IMR-90 (cell line): ENCODE data around the gene FARSB. TPM values are rescaled to one million over a fixed set of nuclear protein-coding genes. Genes with fewer than 3 reads are reported as not detected.

Experiments
- ATAC-seq: fragments of 200-7000 bp; cut with Tn5 transposase; 2 replicates; pipeline ENCODE4 v1.9.1; 2020; ENCODE audit warnings: low read depth, mild to moderate bottlenecking, moderate library complexity
- BruUV-seq: library from RNA; stranded (reverse); fragments of 400-500 nt; replicated peaks from 2 replicates; lab custom pipeline; 2021; lab: Mats Ljungman, UMichigan
- CTCF ChIA-PET: fragments of 300-600 bp; formaldehyde crosslinking; extraction: SDS; loops from one replicate; lab custom pipeline; 2021; ENCODE audit warnings: antibody characterized with exemption; lab: Yijun Ruan, JAX
- POLR2A ChIA-PET: fragments of 300-600 bp; sonication (Branson Sonifier 250); formaldehyde crosslinking; loops from one replicate; lab custom pipeline; 2022; ENCODE audit warnings: antibody characterized with exemption; ENCODE audit not compliant: unreplicated experiment; lab: Charles Lee
- DNase-seq: peaks from one replicate; pipeline ENCODE4 v3.0.0; 2013
- H2AFZ ChIP-seq: replicated peaks from 2 replicates; pipeline ENCODE3; 2013; ENCODE audit warnings: low read length, mild to moderate bottlenecking; ENCODE audit not compliant: poor library complexity
- H2AK5ac ChIP-seq: 2 replicates; pipeline ENCODE4 v1.6.1; 2013; ENCODE audit warnings: low read depth, low read length, inconsistent platforms
- H2AK9ac ChIP-seq: replicated peaks from 2 replicates; pipeline ENCODE3; 2013; ENCODE audit warnings: mild to moderate bottlenecking, low read depth, low read length, moderate library complexity; ENCODE audit not compliant: poor library complexity
- H2BK120ac ChIP-seq: 2 replicates; pipeline ENCODE4 v1.6.1; 2013; ENCODE audit warnings: low read depth, low read length, inconsistent platforms
- H2BK15ac ChIP-seq: 3 replicates; pipeline ENCODE4 v1.6.1; 2013; ENCODE audit warnings: low read depth, low read length, inconsistent platforms
- H2BK20ac ChIP-seq: 2 replicates; pipeline ENCODE4 v1.6.1; 2013; ENCODE audit warnings: low read depth, mild to moderate bottlenecking, inconsistent platforms, low read length, moderate library complexity
- H2BK5ac ChIP-seq: 2 replicates; pipeline ENCODE4 v1.6.1; 2013; ENCODE audit warnings: mild to moderate bottlenecking, low read depth, low read length, inconsistent platforms; ENCODE audit not compliant: poor library complexity, severe bottlenecking
- H3K14ac ChIP-seq: replicated peaks from 2 replicates; pipeline ENCODE4 v1.6.1; 2013; ENCODE audit warnings: low read depth, low read length, inconsistent platforms
- H3K18ac ChIP-seq: 2 replicates; pipeline ENCODE4 v1.6.1; 2013; ENCODE audit warnings: low read depth, low read length, control low read depth
- H3K23ac ChIP-seq: 2 replicates; pipeline ENCODE4 v1.6.1; 2013; ENCODE audit warnings: low read depth, low read length, inconsistent platforms
- H3K27ac ChIP-seq: 2 replicates; pipeline ENCODE4 v1.5.1; 2013; ENCODE audit warnings: mild to moderate bottlenecking, control low read depth, low read length; ENCODE audit not compliant: insufficient read depth
- H3K27me3 ChIP-seq: 2 replicates; pipeline ENCODE4 v1.6.1; 2013; ENCODE audit warnings: low read length; ENCODE audit not compliant: control insufficient read depth, insufficient read depth
- H3K36me3 ChIP-seq: 2 replicates; pipeline ENCODE4 v1.6.1; 2013; ENCODE audit warnings: low read length, mixed read lengths; ENCODE audit not compliant: control insufficient read depth, insufficient read depth
- H3K4ac ChIP-seq: 2 replicates; pipeline ENCODE4 v1.6.1; 2013; ENCODE audit warnings: low read depth, low read length, inconsistent platforms
- H3K4me1 ChIP-seq: 2 replicates; pipeline ENCODE4 v1.6.1; 2013; ENCODE audit warnings: low read length, mixed read lengths; ENCODE audit not compliant: control insufficient read depth, insufficient read depth
- H3K4me2 ChIP-seq: 2 replicates; pipeline ENCODE4 v1.6.1; 2013; ENCODE audit warnings: low read depth, mild to moderate bottlenecking, control low read depth, low read length, moderate library complexity
- H3K4me3 ChIP-seq: 2 replicates; pipeline ENCODE4 v1.5.1; 2013; ENCODE audit warnings: low read depth, mild to moderate bottlenecking, control low read depth, low read length, moderate library complexity; ENCODE audit not compliant: insufficient read depth
- H3K56ac ChIP-seq: 2 replicates; pipeline ENCODE4 v1.6.1; 2013; ENCODE audit warnings: low read length, inconsistent platforms; ENCODE audit not compliant: insufficient read depth; ENCODE audit errors: extremely low read depth
- H3K79me1 ChIP-seq, 2 experiments: 2 replicates each; pipeline ENCODE4 v1.6.1; 2013; ENCODE audit warnings: low read length in 2 of 2, inconsistent platforms in 1 of 2, low read depth in 1 of 2
- H3K9ac ChIP-seq: 2 replicates; pipeline ENCODE4 v1.6.1; 2013; ENCODE audit warnings: low read depth, low read length, control low read depth
- H3K9me1 ChIP-seq: 2 replicates; pipeline ENCODE4 v1.6.1; 2013; ENCODE audit warnings: low read length, inconsistent platforms; ENCODE audit not compliant: insufficient read depth
- H3K9me3 ChIP-seq: 2 replicates; pipeline ENCODE4 v1.6.1; 2013; ENCODE audit warnings: low read length; ENCODE audit not compliant: control insufficient read depth, insufficient read depth
- H4K20me1 ChIP-seq: 2 replicates; pipeline ENCODE4 v1.6.1; 2013; ENCODE audit warnings: low read length, inconsistent platforms; ENCODE audit not compliant: insufficient read depth
- H4K5ac ChIP-seq: 2 replicates; pipeline ENCODE4 v1.6.1; 2013; ENCODE audit warnings: mild to moderate bottlenecking, low read depth, low read length, control low read depth
- H4K8ac ChIP-seq, 2 experiments: 2 replicates each; pipeline ENCODE4 v1.6.1; 2013; ENCODE audit warnings: low read depth in 2 of 2, low read length in 2 of 2, control low read depth in 1 of 2, inconsistent platforms in 1 of 2
- H4K91ac ChIP-seq: 2 replicates; pipeline ENCODE4 v1.6.1; 2013; ENCODE audit warnings: low read depth, low read length, inconsistent platforms; ENCODE audit not compliant: insufficient read depth
- BHLHE40 ChIP-seq: fragments of 150-350 bp; IDR thresholded peaks from 2 replicates; pipeline ENCODE4 v1.6.1; 2016; ENCODE audit warnings: mild to moderate bottlenecking, low read depth, low read length
- CEBPB ChIP-seq: IDR thresholded peaks from 2 replicates; pipeline ENCODE4 v1.6.1; 2012; ENCODE audit warnings: low read depth, low read length, improper control_type of control experiment
- CHD1 ChIP-seq: IDR thresholded peaks from 2 replicates; pipeline ENCODE4 v1.6.1; 2012; ENCODE audit warnings: low read depth, low read length, improper control_type of control experiment
- FOS ChIP-seq: fragments of 150-350 bp; IDR thresholded peaks from 2 replicates; pipeline ENCODE4 v1.6.1; 2016; ENCODE audit warnings: low read depth, low read length
- MAFK ChIP-seq: IDR thresholded peaks from 2 replicates; pipeline ENCODE4 v1.6.1; 2012; ENCODE audit warnings: low read depth, low read length, improper control_type of control experiment
- MAZ ChIP-seq: IDR thresholded peaks from 2 replicates; pipeline ENCODE4 v1.6.1; 2012; ENCODE audit warnings: low read depth, mild to moderate bottlenecking, low read length, improper control_type of control experiment, moderate library complexity, borderline replicate concordance
- MXI1 ChIP-seq: IDR thresholded peaks from 2 replicates; pipeline ENCODE4 v1.6.1; 2012; ENCODE audit warnings: low read depth, mild to moderate bottlenecking, low read length, moderate library complexity, borderline replicate concordance
- NFE2L2 ChIP-seq: fragments of 150-350 bp; IDR thresholded peaks from 2 replicates; pipeline ENCODE4 v1.6.1; 2016; ENCODE audit warnings: low read depth, mild to moderate bottlenecking, low read length
- POLR2A ChIP-seq: IDR thresholded peaks from 2 replicates; pipeline ENCODE4 v1.6.1; 2012; ENCODE audit warnings: mild to moderate bottlenecking, low read depth, low read length
- RAD21 ChIP-seq: IDR thresholded peaks from 2 replicates; pipeline ENCODE4 v1.6.1; 2012; ENCODE audit warnings: low read length, improper control_type of control experiment
- RCOR1 ChIP-seq: IDR thresholded peaks from 2 replicates; pipeline ENCODE4 v1.6.1; 2012; ENCODE audit warnings: mild to moderate bottlenecking, low read length, improper control_type of control experiment; ENCODE audit not compliant: insufficient replicate concordance
- RFX5 ChIP-seq: IDR thresholded peaks from 2 replicates; pipeline ENCODE4 v1.8.0; 2012; ENCODE audit warnings: low read depth, mild to moderate bottlenecking, low read length, moderate library complexity
- SMC3 ChIP-seq: fragments of 150-350 bp; IDR thresholded peaks from 2 replicates; pipeline ENCODE4 v1.6.1; 2016; ENCODE audit warnings: low read depth, mild to moderate bottlenecking, antibody characterized with exemption, low read length, moderate library complexity
- WGBS, 2 experiments: methylation state at CpG; one replicate each; pipeline versions ENCODE4 v1.1.5 to v1.1.7; 2013; ENCODE audit warnings: missing lambda C conversion rate in 2 of 2; ENCODE audit not compliant: insufficient read length in 1 of 2; ENCODE audit errors: extremely low coverage in 2 of 2; 5-methylcytosine and 5-hydroxymethylcytosine counted together
- dilution Hi-C: fragments of 300-500 bp; cut with HindIII; formaldehyde crosslinking; loops from one replicate; pipeline ENCODE4 v1.14.3; 2018; ENCODE audit warnings: low sequenced_read_pairs; ENCODE audit not compliant: unreplicated experiment
- in situ Hi-C: fragments of 300-500 bp; cut with MboI; formaldehyde crosslinking; loops from 3 replicates; pipeline ENCODE4 v1.14.3; 2019; ENCODE audit warnings: low sequenced_read_pairs, inconsistent platforms, mixed read lengths
- intact Hi-C: fragments of 100-400 bp; cut with micrococcal nuclease; formaldehyde crosslinking; loops from 2 replicates; pipeline ENCODE4 v1.10.0; 2022
- polyA plus RNA-seq, 3 experiments: library from polyadenylated mRNA; depleted of rRNA; stranded (reverse); fragments of >200 nt; gene quantifications; 2 replicates each; pipeline ENCODE4 v1.2.3, GENCODE V29; 2012; ENCODE audit warnings: low replicate concordance in 1 of 3
- total RNA-seq: library from RNA; depleted of rRNA; stranded (reverse); fragments of >200 nt; gene quantifications from 2 replicates; pipeline ENCODE4 v1.2.3, GENCODE V29; 2012
- TF ChIP-seq, protein P1 (sequence below): conservative IDR thresholded peaks from 2 replicates; pipeline ENCODE4 v1.5.1; 2012; ENCODE audit warnings: mild to moderate bottlenecking, low read depth, low read length, improper control_type of control experiment
- TF ChIP-seq, protein P2 (sequence below): fragments of 150-350 bp; IDR thresholded peaks from 2 replicates; pipeline ENCODE4 v1.6.1; 2016; ENCODE audit warnings: low read depth, mild to moderate bottlenecking, low read length, moderate library complexity, borderline replicate concordance
- TF ChIP-seq, protein P3 (sequence below): fragments of 150-350 bp; IDR thresholded peaks from 2 replicates; pipeline ENCODE4 v1.6.1; 2017; ENCODE audit warnings: mild to moderate bottlenecking, antibody characterized with exemption, low read length, low read depth

FARSB gene
- total and polyA plus RNA-seq, 2 of the 4 experiments (the other 2 are of a cell fraction) = 21.1 to 32.5 TPM

DNA sequence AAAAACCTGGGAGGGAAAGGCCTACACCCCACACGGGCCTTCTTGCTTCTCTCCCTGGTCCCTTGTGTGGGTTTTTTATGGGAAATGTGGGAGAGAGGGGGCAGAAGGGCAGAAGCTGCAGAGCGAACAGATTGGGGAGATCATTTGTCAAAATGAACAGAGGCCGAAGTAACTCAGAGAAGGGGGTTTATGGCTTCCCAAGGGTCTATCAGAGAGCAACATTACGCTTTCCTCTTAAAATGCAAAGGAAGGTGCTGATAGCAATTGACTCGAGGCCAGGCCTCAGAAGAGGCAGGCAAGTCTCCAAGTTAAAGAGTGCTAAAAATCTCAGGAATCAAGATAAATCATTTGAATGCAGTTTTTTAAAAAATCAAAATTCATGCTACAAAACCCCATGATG, 130.1 kb downstream of the FARSB start:
- Histone ChIP-seq H2BK20ac (no peak overlapping the region), H2BK15ac (no peak overlapping the region), H2AK5ac (no peak overlapping the region), H3K36me3 (no peaks in the 10 kb centered on the region), H3K56ac (no peak overlapping the region), H3K27me3 (no peaks in the 10 kb centered on the region), H3K9me3 (no peaks in the 10 kb centered on the region), H4K20me1 (no peaks in the 10 kb centered on the region), H4K91ac (no peak overlapping the region), H2BK5ac (no peak overlapping the region), H3K14ac (no peak overlapping the region), H2AFZ (no peak overlapping the region), H4K8ac (no peak overlapping the region), H3K23ac (no peak overlapping the region), H3K4me1 (no peaks in the 10 kb centered on the region), H2AK9ac (no peak overlapping the region), H3K9ac (no peak overlapping the region), H3K27ac (no peak overlapping the region), H2BK120ac (no peak overlapping the region), H3K4ac (no peak overlapping the region), H3K9me1 (no peaks in the 10 kb centered on the region), H3K4me3 (no peak overlapping the region), H3K79me1 (no peaks in the 10 kb centered on the region), H3K18ac (no peak overlapping the region), H3K4me2 (no peak overlapping the region), H4K5ac (no peak overlapping the region)
- POLR2A ChIA-PET = no interaction called here
- in situ Hi-C loops = no loop called here
- TF ChIP-seq RCOR1 (no peak), SMC3 (no peak), CEBPB (no peak), FOS (no peak), RFX5 (no peak), MAZ (no peak), BHLHE40 (no peak), MAFK (no peak), NFE2L2 (no peak), RAD21 (no peak), MXI1 (no peak), CHD1 (no peak), POLR2A (no peak)
- TF ChIP-seq, protein P1, sequence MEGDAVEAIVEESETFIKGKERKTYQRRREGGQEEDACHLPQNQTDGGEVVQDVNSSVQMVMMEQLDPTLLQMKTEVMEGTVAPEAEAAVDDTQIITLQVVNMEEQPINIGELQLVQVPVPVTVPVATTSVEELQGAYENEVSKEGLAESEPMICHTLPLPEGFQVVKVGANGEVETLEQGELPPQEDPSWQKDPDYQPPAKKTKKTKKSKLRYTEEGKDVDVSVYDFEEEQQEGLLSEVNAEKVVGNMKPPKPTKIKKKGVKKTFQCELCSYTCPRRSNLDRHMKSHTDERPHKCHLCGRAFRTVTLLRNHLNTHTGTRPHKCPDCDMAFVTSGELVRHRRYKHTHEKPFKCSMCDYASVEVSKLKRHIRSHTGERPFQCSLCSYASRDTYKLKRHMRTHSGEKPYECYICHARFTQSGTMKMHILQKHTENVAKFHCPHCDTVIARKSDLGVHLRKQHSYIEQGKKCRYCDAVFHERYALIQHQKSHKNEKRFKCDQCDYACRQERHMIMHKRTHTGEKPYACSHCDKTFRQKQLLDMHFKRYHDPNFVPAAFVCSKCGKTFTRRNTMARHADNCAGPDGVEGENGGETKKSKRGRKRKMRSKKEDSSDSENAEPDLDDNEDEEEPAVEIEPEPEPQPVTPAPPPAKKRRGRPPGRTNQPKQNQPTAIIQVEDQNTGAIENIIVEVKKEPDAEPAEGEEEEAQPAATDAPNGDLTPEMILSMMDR = no peak
- TF ChIP-seq, protein P2, sequence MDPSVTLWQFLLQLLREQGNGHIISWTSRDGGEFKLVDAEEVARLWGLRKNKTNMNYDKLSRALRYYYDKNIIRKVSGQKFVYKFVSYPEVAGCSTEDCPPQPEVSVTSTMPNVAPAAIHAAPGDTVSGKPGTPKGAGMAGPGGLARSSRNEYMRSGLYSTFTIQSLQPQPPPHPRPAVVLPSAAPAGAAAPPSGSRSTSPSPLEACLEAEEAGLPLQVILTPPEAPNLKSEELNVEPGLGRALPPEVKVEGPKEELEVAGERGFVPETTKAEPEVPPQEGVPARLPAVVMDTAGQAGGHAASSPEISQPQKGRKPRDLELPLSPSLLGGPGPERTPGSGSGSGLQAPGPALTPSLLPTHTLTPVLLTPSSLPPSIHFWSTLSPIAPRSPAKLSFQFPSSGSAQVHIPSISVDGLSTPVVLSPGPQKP = no peak
- TF ChIP-seq, protein P3, sequence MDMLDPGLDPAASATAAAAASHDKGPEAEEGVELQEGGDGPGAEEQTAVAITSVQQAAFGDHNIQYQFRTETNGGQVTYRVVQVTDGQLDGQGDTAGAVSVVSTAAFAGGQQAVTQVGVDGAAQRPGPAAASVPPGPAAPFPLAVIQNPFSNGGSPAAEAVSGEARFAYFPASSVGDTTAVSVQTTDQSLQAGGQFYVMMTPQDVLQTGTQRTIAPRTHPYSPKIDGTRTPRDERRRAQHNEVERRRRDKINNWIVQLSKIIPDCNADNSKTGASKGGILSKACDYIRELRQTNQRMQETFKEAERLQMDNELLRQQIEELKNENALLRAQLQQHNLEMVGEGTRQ = no peak
- dilution Hi-C loops = no loop called here
- no TSS peak for BruUV-seq
- ATAC-seq (no peak), DNase-seq (no peak)
- intact Hi-C loops = no loop called here
- CTCF ChIA-PET = no interaction called here
- 45% methylated on average over 2 of the region's 5 CpGs; no CpG with 5 or more reads in 1 of the 2 experiments for WGBS, 2 experiments
